Prostate gland (tissue), 2 donors: ENCODE measurements around the gene TAS1R1. TPM values are rescaled to one million over a fixed set of nuclear protein-coding genes. Genes with fewer than 3 reads are reported as not detected.
A peak's percentile ranks its signal among the peaks of the same experiment; 100 is the strongest.

ENCODE experiments used
- DNase-seq: peaks from one replicate; pipeline ENCODE4 v3.0.0-alpha.2; 2019; ENCODE audit warnings: low spot score
- H3K27ac ChIP-seq, 2 donors: fragments of 200-600 bp; sonication (generic); 2 replicates each; pipeline ENCODE4 v1.5.1; 2017 to 2019
- H3K27me3 ChIP-seq: fragments of 200-600 bp; sonication (generic); replicated peaks from 2 replicates; pipeline ENCODE4 v1.5.1; 2019; ENCODE audit not compliant: insufficient read depth
- H3K36me3 ChIP-seq, 2 donors: fragments of 200-600 bp; sonication (generic); 1 replicate in 1 of 2; 2 replicates in 1 of 2; pipeline versions ENCODE4 v1.5.1 to v1.8.1; 2017 to 2019
- H3K4me1 ChIP-seq: fragments of 200-600 bp; sonication (generic); replicated peaks from 2 replicates; pipeline ENCODE4 v1.5.1; 2019
- H3K4me3 ChIP-seq, 2 donors: fragments of 200-600 bp; sonication (generic); 2 replicates each; pipeline ENCODE4 v1.5.1; 2017 to 2019
- H3K9me3 ChIP-seq: fragments of 200-600 bp; sonication (generic); 2 replicates; pipeline ENCODE4 v1.5.1; 2017
- CTCF ChIP-seq, 4 experiments: fragments of 200-600 bp in 2 of 4; fragments of 450-650 bp in 2 of 4; sonication (generic) in 2 of 4; IDR thresholded peaks; 1 replicate in 3 of 4; 2 replicates in 1 of 4; pipeline ENCODE4 v1.5.1; 2016 to 2019; ENCODE audit warnings: antibody characterized with exemption in 4 of 4, mild to moderate bottlenecking in 2 of 4, moderate library complexity in 2 of 4
- POLR2A ChIP-seq: fragments of 450-650 bp; IDR thresholded peaks from one replicate; pipeline ENCODE4 v1.6.1; 2016; ENCODE audit warnings: antibody characterized with exemption, mild to moderate bottlenecking
- POLR2AphosphoS5 ChIP-seq: sonication (generic); formaldehyde crosslinking; IDR thresholded peaks from one replicate; pipeline ENCODE4 v1.6.1; 2017; ENCODE audit warnings: antibody characterized with exemption
- WGBS: methylation state at CpG from one replicate; pipeline ENCODE4 v1.1.5; 2018; 5-methylcytosine and 5-hydroxymethylcytosine counted together
- intact Hi-C: fragments of 100-400 bp; cut with DNase I; formaldehyde crosslinking; loops from one replicate; pipeline ENCODE4 v1.14.2; 2022
- total RNA-seq, 2 donors: library from RNA; depleted of rRNA; stranded (reverse); fragments of >200 nt; gene quantifications; one replicate each; pipeline ENCODE4 v1.1.0, GENCODE V29; 2016

TAS1R1 gene
- total RNA-seq, 2 donors from 2014 or later = 1.5 TPM; not detected in 1

DNA sequence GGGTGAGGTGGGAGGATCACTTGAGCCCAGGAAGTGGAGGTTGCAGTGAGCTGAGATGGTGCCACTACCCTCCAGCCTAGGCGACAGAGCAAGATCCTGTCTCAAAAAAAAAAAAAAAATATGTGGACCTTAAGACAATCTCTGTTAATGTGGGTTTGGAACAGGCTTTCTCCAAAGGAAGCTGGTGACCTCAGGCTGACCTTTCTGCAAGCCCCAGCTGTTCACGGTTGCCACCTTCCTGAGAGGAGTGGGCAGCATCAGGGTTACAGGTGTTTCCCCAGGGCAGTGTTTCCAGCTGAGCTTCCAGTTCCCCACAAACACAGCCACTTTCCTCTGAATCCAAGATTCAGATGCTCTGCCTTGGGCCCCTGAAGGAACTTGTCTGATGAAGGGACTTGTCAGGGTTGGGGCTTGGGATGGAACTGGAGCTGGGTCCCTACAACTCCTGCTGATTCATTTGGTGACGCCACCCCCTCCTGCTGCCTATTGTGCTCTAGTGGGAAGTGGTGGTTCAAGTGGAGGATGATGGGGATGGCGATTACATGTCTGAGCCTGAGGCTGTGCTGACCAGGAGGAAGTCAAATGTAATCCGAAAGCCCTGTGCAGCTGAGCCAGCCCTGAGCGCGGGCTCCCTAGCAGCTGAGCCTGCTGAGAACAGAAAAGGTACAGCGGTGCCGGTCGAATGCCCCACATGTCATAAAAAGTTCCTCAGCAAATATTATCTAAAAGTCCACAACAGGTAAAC is 26.6 kb downstream of the TAS1R1 start:
- no peak for DNase-seq
- intact Hi-C loops = loop anchor here (2.0 kb wide), 1 partner anchor 27 kb away; the partner anchor contains the start of genes NOL9 and TAS1R1
- TF ChIP-seq POLR2AphosphoS5 (no peak), CTCF (IDR thresholded peaks at IDR 0.05) (no peak), POLR2A (no peak)
- Histone ChIP-seq H3K4me1 (peaks cover 16% of the 10 kb centered on the region), H3K36me3 (no peaks in the 10 kb centered on the region), H3K9me3 (no peaks in the 10 kb centered on the region), H3K4me3 (no peak overlapping the region), H3K27me3 (no peaks in the 10 kb centered on the region), H3K27ac (peak overlapping the region in 1 of 2 donors; percentile 90)
- 61% methylated on average over 10 of the region's 10 CpGs for WGBS

DNA sequence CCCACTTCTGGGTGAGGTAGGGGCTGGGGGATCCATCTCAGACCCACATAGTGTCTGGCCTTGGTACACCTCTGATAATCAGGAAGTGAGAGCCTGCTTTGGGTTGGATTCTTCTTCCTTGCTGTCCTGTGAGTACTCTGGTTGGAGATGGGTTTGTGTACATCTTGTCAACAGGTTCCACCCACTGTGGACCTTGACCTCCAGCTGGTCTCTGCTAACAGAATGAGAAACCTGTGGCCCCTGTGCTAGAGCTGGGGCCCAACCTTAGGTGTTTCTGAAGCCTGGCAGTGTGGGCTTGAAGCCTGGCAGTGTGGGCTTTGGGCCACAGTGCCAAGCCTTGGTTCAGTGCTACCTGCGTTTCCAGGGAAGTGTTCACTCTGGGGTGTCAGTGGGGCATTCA is 27.3 kb downstream of the TAS1R1 start:
- no peak for TF ChIP-seq CTCF (IDR thresholded peaks at IDR 0.05)
- TF ChIP-seq POLR2A = no peak
- TF ChIP-seq POLR2AphosphoS5 = no peak

DNA sequence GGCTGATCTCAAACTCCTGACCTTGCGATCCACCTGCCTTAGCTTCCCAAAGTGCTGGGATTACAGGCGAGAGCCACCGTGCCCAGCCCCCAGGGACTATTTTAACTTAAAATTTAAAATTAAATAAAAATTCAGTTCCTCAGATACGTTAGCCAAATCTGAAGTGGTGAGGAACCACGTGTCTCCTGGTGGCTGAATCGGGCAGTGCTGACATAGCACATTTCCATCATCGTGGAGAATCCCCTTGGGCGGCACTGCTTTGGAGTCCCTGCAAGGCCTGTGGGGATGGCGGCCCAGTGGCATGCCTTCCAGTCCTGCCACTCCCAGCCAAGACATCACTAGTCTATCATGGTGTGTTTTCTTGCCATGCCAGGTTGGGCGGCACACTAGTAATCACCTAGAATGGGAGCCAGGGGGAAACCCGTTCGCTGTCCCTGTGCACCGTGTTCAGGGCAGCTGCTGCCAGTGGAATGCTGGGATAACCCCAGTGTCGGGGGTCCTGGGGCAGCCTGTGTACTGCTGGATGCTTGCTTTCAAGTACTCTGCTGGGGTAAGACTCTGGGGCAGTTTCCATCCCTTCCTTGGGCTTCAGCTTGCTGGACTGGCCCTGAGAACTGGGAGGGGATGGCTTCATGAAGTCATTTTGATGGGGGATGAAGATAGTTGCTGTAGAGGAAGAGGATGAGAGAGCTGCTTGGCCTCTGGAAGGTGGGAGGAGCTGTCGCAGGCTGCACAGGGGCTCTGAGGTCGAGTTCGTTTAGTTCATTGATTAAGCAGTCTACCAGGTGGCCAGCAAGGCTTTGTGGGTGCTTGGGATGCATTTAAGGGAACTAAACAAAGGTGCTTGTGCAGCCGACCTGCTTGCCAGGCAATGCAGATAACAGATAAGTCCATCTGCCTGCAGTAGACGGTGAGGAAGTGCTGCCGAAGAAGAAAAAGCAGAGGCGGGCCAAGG is 29.3 kb downstream of the TAS1R1 start:
- Histone ChIP-seq H3K27me3 (no peaks in the 10 kb centered on the region), H3K4me3 (no peak overlapping the region), H3K27ac (no peak overlapping the region), H3K4me1 (peaks cover 25% of the 10 kb centered on the region), H3K36me3 (peaks cover 0 to 5% of the 10 kb centered on the region in 2 donors), H3K9me3 (no peaks in the 10 kb centered on the region)
- DNase-seq = no peak
- WGBS = 81% methylated on average over 21 of the region's 21 CpGs
- intact Hi-C loops = loop anchor here (5.0 kb wide), 1 partner anchor 43 kb away; no protein-coding TSS in a partner anchor
- TF ChIP-seq POLR2A (no peak), POLR2AphosphoS5 (no peak), CTCF (IDR thresholded peaks at IDR 0.05) (no peak)

More for the DNA sequence above, 27.3 kb downstream of the TAS1R1 start:
- no peaks in the 10 kb centered on the region for H3K9me3 ChIP-seq
- H3K36me3 ChIP-seq = no peaks in the 10 kb centered on the region
- H3K27me3 ChIP-seq = no peaks in the 10 kb centered on the region
- DNase-seq = no peak
- intact Hi-C loops = no loop called here
- H3K4me1 ChIP-seq = peaks cover 18% of the 10 kb centered on the region
- WGBS = 57% methylated on average over 1 of the region's 1 CpG
- H3K27ac ChIP-seq = peak overlapping the region in 1 of 2 donors; percentile 90
- H3K4me3 ChIP-seq = no peak overlapping the region

- Histone ChIP-seq H3K27ac (no peak overlapping the region), H3K4me3 (no peak overlapping the region), H3K36me3 (peaks cover 4 to 5% of the 10 kb centered on the region in 2 donors), H3K4me1 (peaks cover 24% of the 10 kb centered on the region), H3K27me3 (no peaks in the 10 kb centered on the region), H3K9me3 (no peaks in the 10 kb centered on the region)
- intact Hi-C loops = loop anchor here (5.0 kb wide), 1 partner anchor 42 kb away; no protein-coding TSS in a partner anchor
- no peak for DNase-seq
- WGBS = 80% methylated on average over 12 of the region's 12 CpGs
- TF ChIP-seq POLR2AphosphoS5 (no peak), CTCF (IDR thresholded peaks at IDR 0.05) (no peak), POLR2A (no peak)
Observed at GRCh38 chr1:6585081-6585722, 30.1 kb downstream of the TAS1R1 start.
